Ovary (tissue), 3 donors: ENCODE data around the gene KBTBD4.
"Not testable (repeated sequence)": the region's sequence is repeated elsewhere in the genome, so short reads cannot be mapped to it uniquely, and the experiment has no call there.

Source experiments
- EP300 ChIP-seq: sonication (generic); formaldehyde crosslinking; IDR thresholded peaks from one replicate; pipeline ENCODE4 v1.6.1; 2017; ENCODE audit warnings: antibody characterized with exemption
- TF ChIP-seq, protein P1 (sequence below), 3 donors: fragments of 450-650 bp in 2 of 3; fragments of 200-600 bp in 1 of 3; IDR thresholded peaks; one replicate each; pipeline versions ENCODE4 v1.5.1 to v1.8.0; 2016 to 2022; ENCODE audit warnings: antibody characterized with exemption in 3 of 3, mild to moderate bottlenecking in 1 of 3
- donor health status: DM: no; HTN: no; CAD: no.

DNA sequence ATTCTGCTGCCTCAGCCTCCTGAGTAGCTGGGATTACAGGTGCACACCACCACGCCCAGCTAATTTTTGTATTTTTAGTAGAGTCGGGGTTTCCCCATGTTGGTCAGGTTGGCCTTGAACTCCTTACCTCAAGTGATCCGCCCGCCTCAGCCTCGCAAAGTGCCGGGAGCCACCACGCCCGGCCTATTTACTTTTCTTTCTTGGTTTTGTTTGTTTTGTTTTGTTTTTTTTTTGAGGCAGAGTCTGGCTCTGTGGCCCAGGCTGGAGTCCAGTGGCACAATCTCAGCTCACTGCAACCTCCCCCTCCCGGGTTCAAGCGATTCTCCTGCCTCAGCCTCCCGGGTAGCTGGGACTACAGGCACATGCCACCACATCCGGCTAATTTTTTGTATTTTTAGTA lies 21.8 kb downstream of the KBTBD4 start:
- TF ChIP-seq, protein P1, sequence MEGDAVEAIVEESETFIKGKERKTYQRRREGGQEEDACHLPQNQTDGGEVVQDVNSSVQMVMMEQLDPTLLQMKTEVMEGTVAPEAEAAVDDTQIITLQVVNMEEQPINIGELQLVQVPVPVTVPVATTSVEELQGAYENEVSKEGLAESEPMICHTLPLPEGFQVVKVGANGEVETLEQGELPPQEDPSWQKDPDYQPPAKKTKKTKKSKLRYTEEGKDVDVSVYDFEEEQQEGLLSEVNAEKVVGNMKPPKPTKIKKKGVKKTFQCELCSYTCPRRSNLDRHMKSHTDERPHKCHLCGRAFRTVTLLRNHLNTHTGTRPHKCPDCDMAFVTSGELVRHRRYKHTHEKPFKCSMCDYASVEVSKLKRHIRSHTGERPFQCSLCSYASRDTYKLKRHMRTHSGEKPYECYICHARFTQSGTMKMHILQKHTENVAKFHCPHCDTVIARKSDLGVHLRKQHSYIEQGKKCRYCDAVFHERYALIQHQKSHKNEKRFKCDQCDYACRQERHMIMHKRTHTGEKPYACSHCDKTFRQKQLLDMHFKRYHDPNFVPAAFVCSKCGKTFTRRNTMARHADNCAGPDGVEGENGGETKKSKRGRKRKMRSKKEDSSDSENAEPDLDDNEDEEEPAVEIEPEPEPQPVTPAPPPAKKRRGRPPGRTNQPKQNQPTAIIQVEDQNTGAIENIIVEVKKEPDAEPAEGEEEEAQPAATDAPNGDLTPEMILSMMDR (IDR thresholded peaks at IDR 0.05), result not testable (repeated sequence)
- not testable (repeated sequence) for TF ChIP-seq EP300
